Neural cell (in vitro differentiated cells): ENCODE data around the gene ECI1. TPM values are rescaled to one million over a fixed set of nuclear protein-coding genes. Genes with fewer than 3 reads are reported as not detected.

Source experiments
- H2AFZ ChIP-seq: fragments of 200-600, 300-800 bp; sonication (generic), shearing (Covaris generic); 2 replicates; pipeline ENCODE4 v1.6.0; 2014; ENCODE audit warnings: low read depth, mild to moderate bottlenecking, antibody characterized with exemption, low read length, moderate library complexity
- H3F3A ChIP-seq: fragments of 200-600 bp; shearing (Covaris generic); 2 replicates; pipeline ENCODE4 v1.6.1; 2016; ENCODE audit warnings: mild to moderate bottlenecking, moderate library complexity, mixed read lengths, antibody characterized with exemption, low read length; ENCODE audit not compliant: insufficient read depth, poor library complexity, severe bottlenecking
- H3K27ac ChIP-seq: fragments of 200-600, 300-800 bp; sonication (generic), shearing (Covaris generic); 2 replicates; pipeline ENCODE4 v1.5.1; 2014; ENCODE audit warnings: mild to moderate bottlenecking, low read length, moderate library complexity
- H3K27me3 ChIP-seq: fragments of 300-800, 200-600 bp; sonication (generic), shearing (Covaris generic); 2 replicates; pipeline ENCODE4 v1.6.0; 2014; ENCODE audit warnings: mild to moderate bottlenecking, low read depth, low read length, moderate library complexity; ENCODE audit not compliant: insufficient read depth
- H3K36me3 ChIP-seq: fragments of 300-800, 200-600 bp; sonication (generic), shearing (Covaris generic); 2 replicates; pipeline ENCODE4 v1.5.1; 2014; ENCODE audit warnings: mild to moderate bottlenecking, antibody characterized with exemption, low read length, moderate library complexity; ENCODE audit not compliant: insufficient read depth
- H3K4me2 ChIP-seq: fragments of 300-800, 200-600 bp; sonication (generic), shearing (Covaris generic); 2 replicates; pipeline ENCODE4 v1.6.0; 2014; ENCODE audit warnings: mild to moderate bottlenecking, low read length
- H3K4me3 ChIP-seq: fragments of 300-800, 200-600 bp; sonication (generic), shearing (Covaris generic); 2 replicates; pipeline ENCODE4 v1.5.1; 2014; ENCODE audit warnings: mild to moderate bottlenecking, low read length, moderate library complexity
- H3K79me2 ChIP-seq: fragments of 200-600 bp; shearing (Covaris generic); replicated peaks from 2 replicates; pipeline ENCODE4 v1.6.0; 2014; ENCODE audit warnings: mild to moderate bottlenecking, low read length, moderate library complexity; ENCODE audit not compliant: insufficient read depth
- H3K9ac ChIP-seq: fragments of 300-800, 200-600 bp; sonication (generic), shearing (Covaris generic); 2 replicates; pipeline ENCODE4 v1.6.1; 2016; ENCODE audit warnings: mild to moderate bottlenecking, low read length, mixed read lengths
- H3K9me2 ChIP-seq: fragments of 200-600 bp; shearing (Covaris generic); 2 replicates; pipeline ENCODE4 v1.6.1; 2016; ENCODE audit warnings: mild to moderate bottlenecking, low read length, mixed read lengths; ENCODE audit not compliant: insufficient read depth
- H3K9me3 ChIP-seq: fragments of 200-600, 300-800 bp; sonication (generic), shearing (Covaris generic); 2 replicates; pipeline ENCODE4 v1.6.1; 2016; ENCODE audit warnings: mild to moderate bottlenecking, mixed run types, low read length, moderate library complexity, mixed read lengths
- H4K20me1 ChIP-seq: fragments of 200-600 bp; shearing (Covaris generic); 2 replicates; pipeline ENCODE4 v1.6.1; 2016; ENCODE audit warnings: mild to moderate bottlenecking, mixed run types; ENCODE audit not compliant: insufficient read depth
- EP300 ChIP-seq: fragments of 450-650 bp; conservative IDR thresholded peaks from 2 replicates; pipeline ENCODE4 v1.6.1; 2014; ENCODE audit warnings: antibody characterized with exemption, mild to moderate bottlenecking, moderate library complexity; ENCODE audit not compliant: poor library complexity, severe bottlenecking
- EZH2 ChIP-seq: fragments of 200-600, 300-800 bp; shearing (Covaris generic), sonication (generic); IDR thresholded peaks from 2 replicates; pipeline ENCODE4 v1.6.1; 2014; ENCODE audit warnings: antibody characterized with exemption, low read length, borderline replicate concordance, mild to moderate bottlenecking; ENCODE audit not compliant: insufficient read depth, poor library complexity, severe bottlenecking
- MXI1 ChIP-seq: fragments of 450-650 bp; conservative IDR thresholded peaks from 2 replicates; pipeline ENCODE4 v1.6.1; 2014; ENCODE audit warnings: antibody characterized with exemption, mild to moderate bottlenecking; ENCODE audit not compliant: poor library complexity, severe bottlenecking
- POLR2AphosphoS5 ChIP-seq: IDR thresholded peaks from 2 replicates; pipeline ENCODE4 v1.6.1; 2012
- RAD21 ChIP-seq: fragments of 450-650 bp; conservative IDR thresholded peaks from 2 replicates; pipeline ENCODE4 v1.6.1; 2014; ENCODE audit warnings: antibody characterized with exemption, mild to moderate bottlenecking, moderate library complexity
- SMC3 ChIP-seq: fragments of 450-650 bp; conservative IDR thresholded peaks from 2 replicates; pipeline ENCODE4 v1.6.1; 2014; ENCODE audit warnings: antibody characterized with exemption, mild to moderate bottlenecking, moderate library complexity; ENCODE audit not compliant: poor library complexity
- TAF1 ChIP-seq: IDR thresholded peaks from 2 replicates; pipeline ENCODE4 v1.6.1; 2012; ENCODE audit warnings: low read depth
- polyA plus RNA-seq: library from polyadenylated mRNA; depleted of rRNA; stranded (reverse); fragments of >200 nt; gene quantifications from 2 replicates; pipeline ENCODE4 v1.2.3, GENCODE V29; 2014
- TF ChIP-seq, protein P1 (sequence below): fragments of 450-650 bp; IDR thresholded peaks from 2 replicates; pipeline ENCODE4 v1.5.1; 2014; ENCODE audit warnings: antibody characterized with exemption, mild to moderate bottlenecking, moderate library complexity; ENCODE audit not compliant: poor library complexity, severe bottlenecking
- TF ChIP-seq, protein P2 (sequence below): IDR thresholded peaks from 2 replicates; pipeline ENCODE4 v1.6.1; 2012; ENCODE audit warnings: borderline replicate concordance

Gene ECI1
- polyA plus RNA-seq, 1 donor from 2014 or later: 35.3 TPM

- no peaks in the 10 kb centered on the region for H3K9me3 ChIP-seq
- TF ChIP-seq, protein P1, sequence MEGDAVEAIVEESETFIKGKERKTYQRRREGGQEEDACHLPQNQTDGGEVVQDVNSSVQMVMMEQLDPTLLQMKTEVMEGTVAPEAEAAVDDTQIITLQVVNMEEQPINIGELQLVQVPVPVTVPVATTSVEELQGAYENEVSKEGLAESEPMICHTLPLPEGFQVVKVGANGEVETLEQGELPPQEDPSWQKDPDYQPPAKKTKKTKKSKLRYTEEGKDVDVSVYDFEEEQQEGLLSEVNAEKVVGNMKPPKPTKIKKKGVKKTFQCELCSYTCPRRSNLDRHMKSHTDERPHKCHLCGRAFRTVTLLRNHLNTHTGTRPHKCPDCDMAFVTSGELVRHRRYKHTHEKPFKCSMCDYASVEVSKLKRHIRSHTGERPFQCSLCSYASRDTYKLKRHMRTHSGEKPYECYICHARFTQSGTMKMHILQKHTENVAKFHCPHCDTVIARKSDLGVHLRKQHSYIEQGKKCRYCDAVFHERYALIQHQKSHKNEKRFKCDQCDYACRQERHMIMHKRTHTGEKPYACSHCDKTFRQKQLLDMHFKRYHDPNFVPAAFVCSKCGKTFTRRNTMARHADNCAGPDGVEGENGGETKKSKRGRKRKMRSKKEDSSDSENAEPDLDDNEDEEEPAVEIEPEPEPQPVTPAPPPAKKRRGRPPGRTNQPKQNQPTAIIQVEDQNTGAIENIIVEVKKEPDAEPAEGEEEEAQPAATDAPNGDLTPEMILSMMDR: no peak
- TF ChIP-seq RAD21 (no peak), EP300 (no peak), SMC3 (no peak), MXI1 (no peak), EZH2 (no peak), POLR2AphosphoS5 (no peak), TAF1 (no peak)
- TF ChIP-seq, protein P2, sequence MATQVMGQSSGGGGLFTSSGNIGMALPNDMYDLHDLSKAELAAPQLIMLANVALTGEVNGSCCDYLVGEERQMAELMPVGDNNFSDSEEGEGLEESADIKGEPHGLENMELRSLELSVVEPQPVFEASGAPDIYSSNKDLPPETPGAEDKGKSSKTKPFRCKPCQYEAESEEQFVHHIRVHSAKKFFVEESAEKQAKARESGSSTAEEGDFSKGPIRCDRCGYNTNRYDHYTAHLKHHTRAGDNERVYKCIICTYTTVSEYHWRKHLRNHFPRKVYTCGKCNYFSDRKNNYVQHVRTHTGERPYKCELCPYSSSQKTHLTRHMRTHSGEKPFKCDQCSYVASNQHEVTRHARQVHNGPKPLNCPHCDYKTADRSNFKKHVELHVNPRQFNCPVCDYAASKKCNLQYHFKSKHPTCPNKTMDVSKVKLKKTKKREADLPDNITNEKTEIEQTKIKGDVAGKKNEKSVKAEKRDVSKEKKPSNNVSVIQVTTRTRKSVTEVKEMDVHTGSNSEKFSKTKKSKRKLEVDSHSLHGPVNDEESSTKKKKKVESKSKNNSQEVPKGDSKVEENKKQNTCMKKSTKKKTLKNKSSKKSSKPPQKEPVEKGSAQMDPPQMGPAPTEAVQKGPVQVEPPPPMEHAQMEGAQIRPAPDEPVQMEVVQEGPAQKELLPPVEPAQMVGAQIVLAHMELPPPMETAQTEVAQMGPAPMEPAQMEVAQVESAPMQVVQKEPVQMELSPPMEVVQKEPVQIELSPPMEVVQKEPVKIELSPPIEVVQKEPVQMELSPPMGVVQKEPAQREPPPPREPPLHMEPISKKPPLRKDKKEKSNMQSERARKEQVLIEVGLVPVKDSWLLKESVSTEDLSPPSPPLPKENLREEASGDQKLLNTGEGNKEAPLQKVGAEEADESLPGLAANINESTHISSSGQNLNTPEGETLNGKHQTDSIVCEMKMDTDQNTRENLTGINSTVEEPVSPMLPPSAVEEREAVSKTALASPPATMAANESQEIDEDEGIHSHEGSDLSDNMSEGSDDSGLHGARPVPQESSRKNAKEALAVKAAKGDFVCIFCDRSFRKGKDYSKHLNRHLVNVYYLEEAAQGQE: no peak
- H3K79me2 ChIP-seq: no peaks in the 10 kb centered on the region
- no peak overlapping the region for H2AFZ ChIP-seq
- H3K36me3 ChIP-seq: no peaks in the 10 kb centered on the region
- H3K27ac ChIP-seq: no peak overlapping the region
- H3K9me2 ChIP-seq: no peaks in the 10 kb centered on the region
- H3K27me3 ChIP-seq: peaks cover 15% of the 10 kb centered on the region
- H4K20me1 ChIP-seq: no peaks in the 10 kb centered on the region
- H3F3A ChIP-seq: no peaks in the 10 kb centered on the region
- no peak overlapping the region for H3K4me2 ChIP-seq
- no peak overlapping the region for H3K4me3 ChIP-seq
- no peak overlapping the region for H3K9ac ChIP-seq
Observed at GRCh38 chr16:2235695-2236336, 15.6 kb downstream of the ECI1 start.

- Histone ChIP-seq H4K20me1 (no peaks in the 10 kb centered on the region), H3K9me3 (no peaks in the 10 kb centered on the region), H3F3A (no peaks in the 10 kb centered on the region), H3K9ac (no peak overlapping the region), H3K79me2 (no peaks in the 10 kb centered on the region), H3K9me2 (no peaks in the 10 kb centered on the region), H3K27ac (no peak overlapping the region), H3K27me3 (peaks cover 15% of the 10 kb centered on the region), H3K4me3 (no peak overlapping the region), H3K4me2 (no peak overlapping the region), H2AFZ (no peak overlapping the region), H3K36me3 (no peaks in the 10 kb centered on the region)
- TF ChIP-seq RAD21 (no peak), SMC3 (no peak), EZH2 (no peak), MXI1 (no peak), POLR2AphosphoS5 (no peak), EP300 (no peak), TAF1 (no peak)
- TF ChIP-seq, protein P2: no peak
- TF ChIP-seq, protein P1: no peak
Observed at GRCh38 chr16:2235234-2235651, 16.1 kb downstream of the ECI1 start.
